ENCODE results near the gene SRSF10.
"Not testable (repeated sequence)": the region's sequence is repeated elsewhere in the genome, so short reads cannot be mapped to it uniquely, and the experiment has no call there.

Gene SRSF10

DNA sequence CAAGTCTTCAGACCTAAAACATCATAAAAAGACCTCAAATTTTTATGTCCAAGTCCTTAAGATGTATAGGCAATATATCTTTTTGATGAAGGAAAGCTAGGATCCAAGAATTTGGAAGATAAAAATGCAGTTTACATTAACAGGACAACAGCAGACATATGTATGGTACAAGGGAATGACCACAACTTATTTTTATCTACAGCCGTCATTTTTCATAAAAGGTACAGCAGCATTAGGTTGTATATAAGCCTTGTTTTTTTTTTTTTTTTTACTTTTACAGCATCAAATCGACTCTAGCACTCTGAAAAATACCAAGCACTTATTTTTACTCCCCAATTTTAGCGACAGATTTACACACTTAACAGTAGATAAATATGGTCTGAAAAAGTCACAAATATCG is 1.3 kb downstream of the SRSF10 start:
- Mint-ChIP-seq H3K4me3 (peak overlapping the region; percentile 97), H3K27ac (peak overlapping the region; percentile 99), H3K9me3 (no peaks in the 10 kb centered on the region), H3K4me1 (ENCODE audit: low read depth) (peaks cover 50% of the 10 kb centered on the region), H3K36me3 (ENCODE audit: low read depth) (peaks cover 65% of the 10 kb centered on the region), H3K27me3 (no peaks in the 10 kb centered on the region)
- no peak for DNase-seq

DNA sequence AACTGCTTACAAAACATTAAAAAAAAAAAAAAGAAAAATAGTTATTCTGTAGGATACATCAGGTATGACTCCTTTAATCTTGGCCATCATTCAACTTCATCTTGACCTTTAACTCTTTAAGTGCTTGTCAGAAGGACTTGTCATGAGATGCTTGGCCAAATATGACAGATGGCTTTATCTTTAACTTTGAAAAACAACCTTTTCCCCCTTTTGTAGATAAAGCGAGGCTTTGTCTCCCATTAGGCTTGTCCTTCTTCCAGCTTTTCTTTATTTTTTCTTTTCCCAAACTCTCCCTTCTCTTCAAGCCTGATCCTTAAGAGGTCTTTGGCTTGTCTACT is 2.3 kb downstream of the SRSF10 start:
- Mint-ChIP-seq H3K4me1 (ENCODE audit: low read depth) (peaks cover 56% of the 10 kb centered on the region), H3K4me3 (peak overlapping the region; percentile 97), H3K9me3 (no peaks in the 10 kb centered on the region), H3K27ac (peak overlapping the region; percentile 99), H3K36me3 (ENCODE audit: low read depth) (peaks cover 75% of the 10 kb centered on the region), H3K27me3 (no peaks in the 10 kb centered on the region)
- DNase-seq = no peak

DNA sequence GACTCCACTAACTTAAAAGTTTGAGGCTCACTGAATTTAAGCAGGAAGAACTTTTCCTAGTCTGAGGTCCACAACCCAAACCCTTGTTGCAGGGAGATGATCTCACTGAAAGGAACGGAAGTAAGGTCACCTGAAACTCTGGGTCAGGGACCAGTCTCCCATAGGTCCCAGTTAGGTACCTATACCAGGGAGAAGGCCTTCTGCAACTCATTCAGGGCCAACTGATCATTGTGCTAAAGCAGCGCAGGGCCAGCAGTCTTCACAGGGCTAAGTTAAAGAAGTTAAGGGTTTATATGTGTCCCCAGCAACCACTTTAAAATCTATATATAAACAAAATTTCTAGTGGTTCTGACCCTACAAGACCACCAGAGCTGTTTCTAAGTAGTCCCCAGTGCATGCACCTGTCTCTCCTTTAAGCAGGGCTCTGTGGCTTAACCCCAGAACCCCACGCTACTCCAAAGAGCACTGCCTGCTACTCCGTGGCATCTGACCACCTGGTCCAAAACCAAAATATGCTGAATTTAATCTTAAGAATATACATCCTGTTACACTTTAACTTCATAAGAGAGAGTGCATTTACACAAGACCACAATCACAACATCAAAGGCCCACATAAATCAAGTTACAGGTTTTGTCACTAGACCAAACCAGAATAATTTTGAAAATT is 2.8 kb downstream of the SRSF10 start:
- Mint-ChIP-seq H3K36me3 (ENCODE audit: low read depth) (peaks cover 80% of the 10 kb centered on the region), H3K9me3 (no peaks in the 10 kb centered on the region), H3K27me3 (no peaks in the 10 kb centered on the region), H3K4me1 (ENCODE audit: low read depth) (peaks cover 58% of the 10 kb centered on the region), H3K4me3 (peak overlapping the region; percentile 97), H3K27ac (peak overlapping the region; percentile 99)
- no peak for DNase-seq

DNA sequence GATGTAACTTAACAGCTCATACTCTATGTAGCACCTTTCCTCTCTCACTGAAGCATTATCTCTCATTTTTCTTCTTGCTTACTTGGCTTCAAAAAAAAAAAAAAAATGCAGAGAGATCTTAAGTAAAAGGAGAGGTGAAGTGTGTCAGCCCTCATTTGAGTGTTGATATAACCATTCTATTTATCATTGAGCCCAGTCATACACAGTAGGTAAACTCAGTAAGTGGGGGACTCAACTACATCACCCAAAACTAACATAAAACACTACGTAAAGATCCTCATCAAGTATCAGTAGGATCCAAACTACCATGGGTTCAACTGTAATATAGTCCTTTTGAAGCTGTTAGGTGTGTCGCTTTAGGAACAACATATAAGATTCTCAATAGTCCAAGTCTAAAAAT is 12.3 kb downstream of the SRSF10 start:
- Mint-ChIP-seq H3K27ac (peak overlapping the region; percentile 60), H3K4me3 (no peak overlapping the region), H3K36me3 (ENCODE audit: low read depth) (peaks cover 96% of the 10 kb centered on the region), H3K27me3 (no peaks in the 10 kb centered on the region), H3K9me3 (no peaks in the 10 kb centered on the region), H3K4me1 (ENCODE audit: low read depth) (peaks cover 74% of the 10 kb centered on the region)
- no peak for DNase-seq

DNA sequence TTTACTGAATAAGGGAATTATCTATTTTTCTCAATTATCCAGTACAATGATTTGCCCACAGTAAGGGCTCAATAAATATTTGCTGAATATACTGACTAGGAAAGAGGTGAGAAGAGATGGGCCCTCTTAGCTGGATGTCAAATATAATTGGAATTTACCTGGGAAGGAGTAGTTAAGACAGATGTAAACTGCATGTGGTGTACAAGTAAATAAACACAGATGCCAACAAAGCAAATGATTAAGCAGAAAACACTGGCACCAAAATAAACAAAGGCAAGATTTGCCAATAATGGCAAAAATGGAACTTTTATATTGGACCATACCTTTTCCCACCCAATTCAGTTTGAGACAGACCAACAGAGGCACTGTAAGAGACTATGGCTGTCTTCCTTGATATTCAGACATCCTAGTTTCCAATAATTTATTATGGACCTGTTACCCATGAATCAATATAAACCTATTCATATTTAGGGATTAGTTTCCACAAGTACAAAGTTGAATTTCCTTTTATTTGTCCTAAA is 13.1 kb downstream of the SRSF10 start:
- peaks cover 76% of the 10 kb centered on the region for H3K4me1 Mint-ChIP-seq (ENCODE audit: low read depth)
- H3K36me3 Mint-ChIP-seq (ENCODE audit: low read depth) = peaks cover 94% of the 10 kb centered on the region
- no peak overlapping the region for H3K4me3 Mint-ChIP-seq
- no peaks in the 10 kb centered on the region for H3K27me3 Mint-ChIP-seq
- peak overlapping the region; percentile 60 for H3K27ac Mint-ChIP-seq
- DNase-seq = no peak
- H3K9me3 Mint-ChIP-seq = no peaks in the 10 kb centered on the region

DNA sequence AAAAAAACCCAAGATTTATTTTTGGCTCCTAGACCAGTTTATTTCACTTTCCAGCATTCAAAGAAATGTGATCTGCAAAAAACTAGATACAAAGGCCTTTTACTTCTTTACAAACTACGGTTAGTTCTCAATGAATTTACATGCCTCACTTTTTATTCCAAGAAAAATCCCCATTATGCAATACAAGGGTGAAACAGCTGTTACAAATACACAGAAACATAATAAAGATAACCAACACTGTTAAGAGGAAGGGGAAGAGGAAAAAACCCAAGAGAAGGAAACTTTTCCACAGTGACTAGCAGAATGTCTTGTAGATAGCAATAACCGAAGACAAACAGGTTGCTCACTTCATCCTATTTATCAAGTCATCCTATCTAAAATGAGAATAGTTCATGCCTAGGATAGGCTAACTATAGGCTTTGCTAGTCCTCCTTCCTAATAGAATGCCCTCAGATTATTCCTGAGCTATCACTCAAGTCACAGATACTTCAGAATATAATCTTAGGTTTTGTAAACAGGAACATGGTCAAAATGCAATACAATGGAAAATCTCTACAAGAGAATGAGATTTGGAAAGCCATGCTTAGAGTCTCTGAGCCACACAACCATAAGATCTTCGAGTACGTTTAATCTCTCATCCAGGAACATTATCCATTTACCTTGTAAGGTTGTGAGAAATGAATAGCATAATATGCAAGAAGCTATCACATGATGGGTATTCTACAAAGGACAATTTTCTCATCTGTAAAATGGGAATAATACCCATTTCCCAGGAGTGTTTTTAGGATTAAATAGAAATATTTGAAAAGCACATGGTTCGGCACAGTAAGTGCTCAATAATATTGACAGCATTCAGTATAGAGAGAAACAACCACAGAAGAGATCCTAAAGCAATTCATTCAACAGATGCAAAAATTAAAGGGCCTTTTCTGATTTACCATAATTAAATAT is 15.1 kb downstream of the SRSF10 start:
- Mint-ChIP-seq H3K4me3 (peak overlapping the region; percentile 15), H3K27me3 (no peaks in the 10 kb centered on the region), H3K36me3 (ENCODE audit: low read depth) (peaks cover 97% of the 10 kb centered on the region), H3K9me3 (no peaks in the 10 kb centered on the region), H3K27ac (peak overlapping the region; percentile 89), H3K4me1 (ENCODE audit: low read depth) (peaks cover 75% of the 10 kb centered on the region)
- no peak for DNase-seq

DNA sequence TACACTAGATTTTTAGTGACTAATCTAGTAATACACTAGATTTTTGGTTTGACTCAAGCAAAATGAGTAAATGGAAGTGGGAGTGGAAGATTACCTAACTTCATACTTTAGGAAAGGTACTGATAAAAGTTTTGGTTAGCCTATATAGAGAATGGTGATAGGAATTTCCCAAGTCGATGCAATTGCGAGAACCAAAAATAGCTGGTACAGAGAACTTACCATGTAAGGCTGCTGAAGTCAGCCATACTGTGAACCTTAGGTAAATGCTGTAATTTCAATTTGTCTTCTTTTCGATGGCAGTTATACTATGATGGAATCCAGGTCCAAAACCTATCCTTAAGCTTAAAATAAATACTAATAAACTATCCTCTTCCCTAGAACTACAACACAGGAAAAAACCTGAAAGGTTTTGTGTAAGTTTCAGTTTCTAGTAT is 15.9 kb downstream of the SRSF10 start:
- DNase-seq = no peak
- Mint-ChIP-seq H3K4me3 (peak overlapping the region; percentile 20), H3K4me1 (ENCODE audit: low read depth) (peaks cover 69% of the 10 kb centered on the region), H3K27ac (peak overlapping the region; percentile 89), H3K36me3 (ENCODE audit: low read depth) (peaks cover 94% of the 10 kb centered on the region), H3K9me3 (no peaks in the 10 kb centered on the region), H3K27me3 (no peaks in the 10 kb centered on the region)

DNA sequence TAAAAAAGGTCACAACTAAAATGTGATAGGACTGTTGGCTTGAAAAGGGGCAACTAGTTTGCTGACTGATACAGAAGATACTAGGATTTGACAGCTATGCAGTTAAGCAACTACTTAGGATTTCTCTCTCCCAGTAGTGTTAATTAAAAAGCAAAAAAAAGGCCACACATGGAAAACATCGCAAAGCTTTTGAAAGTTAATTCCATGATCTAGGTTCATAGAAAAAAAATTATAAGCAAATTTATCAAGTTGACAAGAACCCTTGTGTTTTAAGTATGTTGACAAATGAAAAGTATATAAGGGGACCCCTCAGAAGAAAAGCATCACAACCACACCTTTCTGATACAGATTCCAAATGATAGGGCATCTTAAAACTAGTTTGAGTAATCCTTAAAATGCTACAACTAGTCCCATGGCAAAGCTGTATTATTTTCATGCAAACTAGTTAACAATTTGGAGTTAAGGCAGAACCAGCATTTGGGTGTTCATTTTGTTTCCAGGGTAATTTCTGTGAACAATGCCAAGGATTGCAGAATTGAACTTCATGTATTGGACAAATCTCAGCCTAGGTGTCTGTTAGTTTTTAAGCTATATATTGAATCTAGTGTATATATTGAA is 16.4 kb downstream of the SRSF10 start:
- peaks cover 89% of the 10 kb centered on the region for H3K36me3 Mint-ChIP-seq (ENCODE audit: low read depth)
- no peaks in the 10 kb centered on the region for H3K27me3 Mint-ChIP-seq
- peaks cover 70% of the 10 kb centered on the region for H3K4me1 Mint-ChIP-seq (ENCODE audit: low read depth)
- peak overlapping the region; percentile 20 for H3K4me3 Mint-ChIP-seq
- H3K27ac Mint-ChIP-seq = peak overlapping the region; percentile 89
- H3K9me3 Mint-ChIP-seq = no peaks in the 10 kb centered on the region
- DNase-seq = no peak

DNA sequence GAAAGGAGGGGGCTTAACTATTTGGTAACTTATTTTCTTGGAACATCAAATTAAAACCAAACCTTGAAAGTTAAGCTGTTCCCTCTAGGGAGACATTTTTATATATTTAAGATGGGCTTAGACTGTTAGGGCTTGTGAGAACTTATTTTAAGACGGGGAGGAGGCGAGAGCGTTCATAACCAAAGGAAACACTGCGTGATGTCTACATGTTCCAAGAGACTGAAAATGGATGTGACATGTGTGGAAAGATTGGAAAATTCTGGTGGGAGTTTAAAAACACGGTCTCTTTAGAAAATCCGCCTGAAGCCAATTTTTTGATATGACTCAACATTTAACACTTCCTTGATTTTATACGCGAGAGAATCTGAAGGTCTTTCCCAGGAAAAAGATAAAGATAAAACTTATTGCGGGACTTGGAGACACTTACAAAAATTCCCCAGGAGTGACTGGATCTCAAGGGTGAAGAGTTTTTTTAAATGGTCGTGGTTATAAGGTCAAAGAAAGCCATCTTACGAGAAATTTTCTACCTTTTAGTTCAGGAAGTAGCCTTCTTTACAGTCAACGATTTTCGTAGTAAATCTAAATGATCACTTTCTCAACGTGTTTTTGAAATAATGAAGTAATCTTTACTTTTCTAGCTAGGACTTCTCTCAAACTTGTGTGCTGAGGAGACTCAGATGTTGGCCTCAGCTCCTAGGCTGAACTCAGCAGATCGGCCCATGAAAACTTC is 19.7 kb downstream of the SRSF10 start:
- H3K9me3 Mint-ChIP-seq = no peaks in the 10 kb centered on the region
- DNase-seq = no peak
- peaks cover 57% of the 10 kb centered on the region for H3K36me3 Mint-ChIP-seq (ENCODE audit: low read depth)
- H3K27ac Mint-ChIP-seq = peak overlapping the region; percentile 100
- H3K4me1 Mint-ChIP-seq (ENCODE audit: low read depth) = peaks cover 73% of the 10 kb centered on the region
- H3K27me3 Mint-ChIP-seq = no peaks in the 10 kb centered on the region
- H3K4me3 Mint-ChIP-seq = peak overlapping the region; percentile 99

DNA sequence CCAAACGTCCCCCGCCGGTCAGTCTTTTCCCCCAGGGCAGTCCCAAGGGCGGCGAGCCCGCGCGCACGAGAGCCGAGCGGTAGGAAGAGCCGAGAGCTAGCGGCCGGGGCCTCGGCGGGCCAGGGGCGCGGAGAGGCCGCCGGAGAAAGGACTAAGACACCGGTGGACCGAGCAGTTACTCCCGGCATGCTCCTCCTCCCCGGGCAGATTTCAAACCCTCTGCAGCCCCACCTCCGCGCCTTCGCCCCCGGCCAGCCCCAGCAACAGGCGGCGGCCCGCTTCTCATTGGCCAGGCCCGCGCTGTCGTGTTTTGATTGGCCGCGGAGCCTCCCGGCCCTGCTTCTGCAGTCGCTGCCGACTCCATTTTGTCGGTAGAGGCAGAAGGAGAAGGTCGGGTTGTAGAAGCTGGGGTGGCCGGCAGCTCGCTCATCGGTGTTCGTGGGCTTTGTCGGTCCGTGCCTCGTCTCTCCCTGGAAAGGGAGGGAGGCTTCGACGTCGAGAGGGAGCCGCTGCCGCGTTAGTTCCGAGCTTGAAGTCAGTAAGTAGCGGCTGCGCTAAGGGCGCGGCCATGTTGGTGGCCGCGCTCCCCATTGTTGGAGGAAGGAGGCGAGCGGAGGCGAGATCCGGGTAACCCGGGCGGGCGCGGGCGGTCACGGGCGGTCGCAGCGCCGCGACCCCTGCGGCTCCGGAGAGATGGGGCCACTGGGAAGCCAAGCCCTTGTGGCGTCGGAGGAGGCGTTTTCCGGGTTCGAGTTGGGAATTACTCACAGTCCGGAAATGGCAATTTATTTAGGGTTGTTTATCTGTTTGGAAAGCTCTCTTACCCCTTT is 20.5 kb downstream of the SRSF10 start, which contains the start of gene PNRC2:
Gene PNRC2, plus strand, starts transcription at position 368 of the 830 bp plus-strand sequence. CDS start 1,630 bp downstream, outside the sequence.
- Mint-ChIP-seq H3K27ac (peak within 1 kb of the TSS; percentile 100), H3K27me3 (no peaks in the 10 kb centered on the region), H3K4me3 (peak within 1 kb of the TSS; percentile 99), H3K4me1 (ENCODE audit: low read depth) (peaks cover 73% of the 10 kb centered on the region), H3K9me3 (no peaks in the 10 kb centered on the region), H3K36me3 (ENCODE audit: low read depth) (peaks cover 49% of the 10 kb centered on the region)
- DNase-seq = peak; percentile 96

DNA sequence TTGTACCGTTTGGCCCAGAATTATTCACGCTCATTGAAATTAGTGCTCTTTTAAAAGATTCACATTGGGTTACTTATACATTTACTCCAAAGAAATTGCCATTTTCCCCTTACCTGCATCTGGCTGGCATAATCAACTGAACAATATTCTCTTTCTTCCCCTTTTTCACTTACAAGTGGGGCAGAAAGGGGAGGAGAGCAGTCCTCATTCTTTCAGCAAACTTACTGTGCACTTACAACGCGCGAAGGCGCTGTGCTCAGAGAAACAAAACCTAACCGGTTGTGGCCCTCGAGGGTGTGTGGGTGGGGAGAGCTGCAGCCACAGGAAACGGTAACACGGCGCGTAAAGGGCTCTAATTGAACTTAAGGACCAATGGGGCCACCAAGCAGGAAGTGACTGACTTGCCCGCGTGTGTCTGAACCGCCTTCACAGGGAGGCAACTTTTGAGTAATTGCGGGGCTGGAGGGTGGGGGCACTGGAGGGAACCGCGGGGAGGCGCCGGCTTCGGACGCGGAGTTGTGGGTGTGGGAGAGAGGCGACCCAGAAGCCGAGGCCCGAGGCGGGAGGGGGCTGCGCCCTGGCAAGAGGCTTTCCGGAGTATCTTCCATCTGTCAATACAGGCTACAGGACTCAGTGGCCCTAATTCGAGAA is 21.2 kb downstream of the SRSF10 start:
- Mint-ChIP-seq H3K9me3 (no peaks in the 10 kb centered on the region), H3K27ac (peak overlapping the region; percentile 100), H3K4me1 (ENCODE audit: low read depth) (peaks cover 71% of the 10 kb centered on the region), H3K4me3 (peak overlapping the region; percentile 99), H3K27me3 (no peaks in the 10 kb centered on the region), H3K36me3 (ENCODE audit: low read depth) (peaks cover 42% of the 10 kb centered on the region)
- DNase-seq = peak; percentile 90

DNA sequence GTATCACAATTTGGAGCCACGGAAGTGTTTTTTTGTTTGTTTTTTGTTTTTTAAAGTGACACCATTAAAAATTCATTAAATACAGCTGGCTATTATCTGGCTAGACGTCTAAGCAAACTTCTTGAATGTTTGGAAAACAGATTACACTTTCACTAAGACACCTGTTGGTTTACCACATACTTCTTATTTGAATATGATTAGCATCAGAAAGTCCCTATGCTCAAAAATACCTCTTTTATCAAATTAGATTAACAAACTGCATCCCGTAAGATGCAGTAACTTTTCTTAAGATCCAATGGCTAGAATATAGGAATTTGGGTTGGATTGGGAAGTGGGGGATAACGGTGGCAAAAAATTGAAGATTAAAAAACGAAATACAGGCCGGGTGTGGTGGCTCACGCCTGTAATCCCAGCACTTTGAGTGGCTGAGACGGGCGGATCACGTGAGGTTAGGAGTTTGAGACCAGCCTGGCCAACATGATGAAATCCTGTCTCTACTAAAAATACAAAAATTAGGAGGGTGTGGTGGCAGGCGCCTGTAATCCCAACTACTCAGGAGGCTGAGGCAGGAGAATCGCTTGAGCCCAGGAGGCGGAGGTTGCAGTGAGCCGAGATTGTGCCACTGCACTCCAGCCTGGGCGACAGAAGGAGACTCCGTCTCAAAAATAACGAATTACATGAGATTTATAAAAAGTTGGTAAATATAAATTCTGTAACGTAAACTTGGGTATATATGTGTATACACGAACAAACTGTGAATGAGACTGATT is 21.9 kb downstream of the SRSF10 start:
- peaks cover 66% of the 10 kb centered on the region for H3K4me1 Mint-ChIP-seq (ENCODE audit: low read depth)
- H3K36me3 Mint-ChIP-seq (ENCODE audit: low read depth) = peaks cover 34% of the 10 kb centered on the region
- H3K27me3 Mint-ChIP-seq, H3K9me3 Mint-ChIP-seq, DNase-seq: not testable (repeated sequence)
- peak overlapping the region; percentile 100 for H3K27ac Mint-ChIP-seq
- H3K4me3 Mint-ChIP-seq = peak overlapping the region; percentile 99

Data from activated T-cell treated with anti-CD3 and anti-CD28 coated beads, Interleukin-2, amount 50 U/mL, for 24 hours (primary cell).